Loucy (cell line): ENCODE measurements around the gene GDPD5.

Source experiments
- H2AFZ ChIP-seq: fragments of 200-600 bp; sonication (generic); 2 replicates; pipeline ENCODE4 v1.6.0; 2016; ENCODE audit warnings: antibody characterized with exemption, mild to moderate bottlenecking, low read length, moderate library complexity
- H3F3A ChIP-seq: fragments of 200-600 bp; 2 replicates; pipeline ENCODE4 v1.6.0; 2016; ENCODE audit warnings: antibody characterized with exemption, low read depth, mild to moderate bottlenecking
- H3K27me3 ChIP-seq: fragments of 200-600 bp; sonication (generic); 2 replicates; pipeline ENCODE4 v1.6.1; 2014; ENCODE audit warnings: low read length, mild to moderate bottlenecking; ENCODE audit not compliant: insufficient read depth, poor library complexity, severe bottlenecking
- H3K36me3 ChIP-seq: fragments of 200-600 bp; sonication (generic); 2 replicates; pipeline ENCODE4 v1.6.1; 2016; ENCODE audit warnings: low read length; ENCODE audit not compliant: insufficient read depth
- H3K4me1 ChIP-seq: fragments of 200-600 bp; sonication (generic); 2 replicates; pipeline ENCODE4 v1.5.1; 2014; ENCODE audit warnings: low read length, mild to moderate bottlenecking; ENCODE audit not compliant: insufficient read depth, poor library complexity, severe bottlenecking
- H3K4me2 ChIP-seq: fragments of 200-600 bp; sonication (generic); 2 replicates; pipeline ENCODE4 v1.6.0; 2014; ENCODE audit warnings: antibody characterized with exemption, low read length, low read depth, mild to moderate bottlenecking; ENCODE audit not compliant: poor library complexity, severe bottlenecking
- H3K4me3 ChIP-seq: fragments of 200-600 bp; sonication (generic); 2 replicates; pipeline ENCODE4 v1.5.1; 2014; ENCODE audit warnings: low read length, mild to moderate bottlenecking, mixed read lengths; ENCODE audit not compliant: poor library complexity, severe bottlenecking
- H3K79me2 ChIP-seq: fragments of 200-600 bp; sonication (generic); 2 replicates; pipeline ENCODE4 v1.6.1; 2014; ENCODE audit warnings: low read length; ENCODE audit not compliant: insufficient read depth
- H3K9ac ChIP-seq: fragments of 200-600 bp; sonication (generic); 2 replicates; pipeline ENCODE4 v1.6.0; 2014; ENCODE audit warnings: mild to moderate bottlenecking, low read depth, low read length, moderate library complexity; ENCODE audit not compliant: poor library complexity, severe bottlenecking
- H3K9me2 ChIP-seq: fragments of 200-600 bp; sonication (generic); replicated peaks from 2 replicates; pipeline ENCODE4 v1.6.1; 2016; ENCODE audit warnings: low read depth, low read length, mixed read lengths
- H3K9me3 ChIP-seq: fragments of 200-600 bp; sonication (generic); 2 replicates; pipeline ENCODE4 v1.6.1; 2014; ENCODE audit warnings: mild to moderate bottlenecking, antibody characterized with exemption, low read length, low read depth; ENCODE audit not compliant: insufficient read depth
- H4K20me1 ChIP-seq: fragments of 200-600 bp; sonication (generic); 2 replicates; pipeline ENCODE4 v1.6.0; 2014; ENCODE audit warnings: antibody characterized with exemption, low read length, mild to moderate bottlenecking; ENCODE audit not compliant: insufficient read depth, poor library complexity, severe bottlenecking
- CTCF ChIP-seq: fragments of 200-600 bp; sonication (generic); conservative IDR thresholded peaks from 2 replicates; pipeline ENCODE4 v1.5.1; 2014; ENCODE audit warnings: mild to moderate bottlenecking, antibody characterized with exemption, low read length
- EZH2phosphoT487 ChIP-seq: fragments of 200-600 bp; IDR thresholded peaks from 2 replicates; pipeline ENCODE4 v1.6.1; 2018; ENCODE audit warnings: antibody characterized with exemption, mild to moderate bottlenecking, moderate library complexity, borderline replicate concordance

Gene GDPD5

GRCh38 chr11:75522286-75523044, 3.3 kb downstream of the GDPD5 start:
- no peaks in the 10 kb centered on the region for H3K9me2 ChIP-seq
- no peak overlapping the region for H3K4me3 ChIP-seq
- H3K27me3 ChIP-seq: no peaks in the 10 kb centered on the region
- peaks cover 5% of the 10 kb centered on the region; the same call in 1 of the 2 replicates for H3K79me2 ChIP-seq
- H4K20me1 ChIP-seq: no peaks in the 10 kb centered on the region
- TF ChIP-seq CTCF (no peak), EZH2phosphoT487 (no peak)
- H2AFZ ChIP-seq: no peak overlapping the region
- no peaks in the 10 kb centered on the region for H3K36me3 ChIP-seq
- no peak overlapping the region for H3K9ac ChIP-seq
- H3F3A ChIP-seq: no peaks in the 10 kb centered on the region
- no peak overlapping the region for H3K4me2 ChIP-seq
- H3K4me1 ChIP-seq: peaks cover 8% of the 10 kb centered on the region
- no peaks in the 10 kb centered on the region for H3K9me3 ChIP-seq

GRCh38 chr11:75520688-75521087, 5.1 kb downstream of the GDPD5 start:
- no peaks in the 10 kb centered on the region for H4K20me1 ChIP-seq

GRCh38 chr11:75518771-75519653, 6.7 kb downstream of the GDPD5 start:
- no peaks in the 10 kb centered on the region for H3K36me3 ChIP-seq
- no peaks in the 10 kb centered on the region for H3K27me3 ChIP-seq
- H3K4me2 ChIP-seq: no peak overlapping the region
- H4K20me1 ChIP-seq: no peaks in the 10 kb centered on the region
- no peaks in the 10 kb centered on the region for H3K9me3 ChIP-seq
- H3K79me2 ChIP-seq: no peaks in the 10 kb centered on the region
- H2AFZ ChIP-seq: no peak overlapping the region
- no peak overlapping the region for H3K9ac ChIP-seq
- H3F3A ChIP-seq: no peaks in the 10 kb centered on the region
- no peaks in the 10 kb centered on the region for H3K4me1 ChIP-seq
- TF ChIP-seq CTCF: no peak
- TF ChIP-seq EZH2phosphoT487: no peak
- no peak overlapping the region for H3K4me3 ChIP-seq
- H3K9me2 ChIP-seq: no peaks in the 10 kb centered on the region

More at GRCh38 chr11:75520688-75521087, 5.1 kb downstream of the GDPD5 start:
- TF ChIP-seq CTCF (no peak), EZH2phosphoT487 (no peak)
- Histone ChIP-seq H3K4me2 (no peak overlapping the region), H3K9ac (no peak overlapping the region), H2AFZ (no peak overlapping the region), H3K27me3 (no peaks in the 10 kb centered on the region), H3F3A (no peaks in the 10 kb centered on the region), H3K4me1 (peaks cover 4% of the 10 kb centered on the region), H3K4me3 (no peak overlapping the region), H3K36me3 (no peaks in the 10 kb centered on the region), H3K79me2 (no peaks in the 10 kb centered on the region), H3K9me2 (no peaks in the 10 kb centered on the region), H3K9me3 (no peaks in the 10 kb centered on the region)
